ENCODE measurements around the gene BRAT1.

GRCh38 chr7:2530071-2530987, 25.0 kb downstream of the BRAT1 start:
- TF ChIP-seq CTCF (IDR thresholded peaks at IDR 0.05; ENCODE audit: low read length) (no peak), EZH2phosphoT487 (IDR thresholded peaks at IDR 0.05; ENCODE audit: low read length) (no peak)
